BJ (cell line): Measurements from ENCODE around the gene DIP2B. TPM values are rescaled to one million over a fixed set of nuclear protein-coding genes. Genes with fewer than 3 reads are reported as not detected.

Source experiments
- CTCF ChIA-PET: fragments of 350-600 bp; formaldehyde crosslinking; extraction: SDS; loops from one replicate; lab custom pipeline; 2021; ENCODE audit warnings: antibody characterized with exemption, inconsistent platforms; lab: Yijun Ruan, JAX
- POLR2A ChIA-PET: fragments of 300-600 bp; sonication (Branson Sonifier 250); formaldehyde crosslinking; extraction: SDS; loops from one replicate; lab custom pipeline; 2021; ENCODE audit warnings: antibody characterized with exemption; lab: Charles Lee
- DNase-seq: peaks from one replicate; pipeline ENCODE4 v3.0.0-alpha.2; 2011; ENCODE audit warnings: low read depth
- H3K27me3 ChIP-seq: 2 replicates; pipeline ENCODE4 v1.6.0; 2011; ENCODE audit warnings: low read length; ENCODE audit not compliant: control insufficient read depth, insufficient read depth
- H3K36me3 ChIP-seq: 2 replicates; pipeline ENCODE4 v1.5.1; 2011; ENCODE audit warnings: low read length; ENCODE audit not compliant: control insufficient read depth, insufficient read depth
- H3K4me3 ChIP-seq: 2 replicates; pipeline ENCODE4 v1.5.1; 2011; ENCODE audit warnings: low read depth, mild to moderate bottlenecking, control low read depth, low read length
- polyA plus RNA-seq: library from polyadenylated mRNA; depleted of rRNA; stranded (reverse); fragments of >200 nt; gene quantifications from 2 replicates; pipeline ENCODE4 v1.2.3, GENCODE V29; 2011
- TF ChIP-seq, protein P1 (sequence below): IDR thresholded peaks from 2 replicates; pipeline ENCODE4 v1.5.1; 2011; ENCODE audit warnings: low read depth, mild to moderate bottlenecking, control low read depth, inconsistent platforms, low read length, moderate library complexity; ENCODE audit not compliant: insufficient read depth

The DIP2B gene
- polyA plus RNA-seq, 1 experiment: 13.2 TPM

DNA sequence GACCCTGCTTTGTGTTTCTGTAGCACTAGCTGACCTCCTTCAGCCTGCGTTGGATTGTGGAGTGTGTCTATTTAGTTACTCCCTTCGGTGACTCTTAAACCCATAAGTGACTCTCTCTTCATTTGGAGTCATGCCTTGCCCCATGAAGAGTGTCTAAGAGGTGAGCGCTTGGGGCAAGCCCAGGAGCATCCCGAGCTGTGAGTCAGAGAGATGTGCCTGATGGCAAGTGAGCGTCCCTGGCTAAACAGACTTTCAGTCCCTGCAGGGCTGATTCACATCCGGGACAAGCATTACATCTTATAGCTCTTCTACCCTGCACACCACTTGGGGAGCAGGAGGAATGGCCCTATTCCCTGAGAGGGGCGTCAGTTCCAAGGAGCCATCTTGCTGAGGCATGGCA is 234.8 kb downstream of the DIP2B start:
- CTCF ChIA-PET: no interaction called here
- TF ChIP-seq, protein P1, sequence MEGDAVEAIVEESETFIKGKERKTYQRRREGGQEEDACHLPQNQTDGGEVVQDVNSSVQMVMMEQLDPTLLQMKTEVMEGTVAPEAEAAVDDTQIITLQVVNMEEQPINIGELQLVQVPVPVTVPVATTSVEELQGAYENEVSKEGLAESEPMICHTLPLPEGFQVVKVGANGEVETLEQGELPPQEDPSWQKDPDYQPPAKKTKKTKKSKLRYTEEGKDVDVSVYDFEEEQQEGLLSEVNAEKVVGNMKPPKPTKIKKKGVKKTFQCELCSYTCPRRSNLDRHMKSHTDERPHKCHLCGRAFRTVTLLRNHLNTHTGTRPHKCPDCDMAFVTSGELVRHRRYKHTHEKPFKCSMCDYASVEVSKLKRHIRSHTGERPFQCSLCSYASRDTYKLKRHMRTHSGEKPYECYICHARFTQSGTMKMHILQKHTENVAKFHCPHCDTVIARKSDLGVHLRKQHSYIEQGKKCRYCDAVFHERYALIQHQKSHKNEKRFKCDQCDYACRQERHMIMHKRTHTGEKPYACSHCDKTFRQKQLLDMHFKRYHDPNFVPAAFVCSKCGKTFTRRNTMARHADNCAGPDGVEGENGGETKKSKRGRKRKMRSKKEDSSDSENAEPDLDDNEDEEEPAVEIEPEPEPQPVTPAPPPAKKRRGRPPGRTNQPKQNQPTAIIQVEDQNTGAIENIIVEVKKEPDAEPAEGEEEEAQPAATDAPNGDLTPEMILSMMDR: no peak
- POLR2A ChIA-PET: interaction anchor here (0.6 kb wide), 1 partner anchor 840 kb away, joined by 3 read pairs; no protein-coding TSS in a partner anchor

DNA sequence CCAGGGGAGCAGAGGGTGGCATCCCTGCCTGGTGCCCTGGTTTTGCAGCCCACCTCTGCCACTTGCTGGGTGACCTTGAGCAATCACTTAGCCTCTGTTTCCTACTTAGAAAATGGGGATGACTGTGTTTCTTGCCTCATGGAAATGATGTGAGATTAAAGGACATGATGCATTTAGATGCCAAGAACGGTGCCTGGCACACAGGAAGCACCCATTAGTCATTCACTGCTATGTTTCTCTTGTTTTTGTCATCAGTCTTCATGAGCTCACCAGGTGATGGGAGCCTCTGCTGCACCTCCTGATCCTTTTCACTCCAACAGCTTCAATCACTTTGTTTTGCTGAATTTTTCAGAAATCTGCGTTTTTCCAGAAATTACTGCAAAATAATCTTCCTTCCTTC is 235.5 kb downstream of the DIP2B start:
- Histone ChIP-seq H3K27me3 (no peaks in the 10 kb centered on the region), H3K36me3 (peaks cover 20% of the 10 kb centered on the region), H3K4me3 (no peak overlapping the region)
- TF ChIP-seq, protein P1: no peak
- CTCF ChIA-PET: interaction anchor here (1.1 kb wide), 1 partner anchor 25 kb away, joined by 3 read pairs; no protein-coding TSS in a partner anchor
- no peak for DNase-seq
- POLR2A ChIA-PET: no interaction called here

More for the DNA sequence above, 234.8 kb downstream of the DIP2B start:
- H3K4me3 ChIP-seq: no peak overlapping the region
- no peak for DNase-seq
- H3K36me3 ChIP-seq: peaks cover 18% of the 10 kb centered on the region
- H3K27me3 ChIP-seq: no peaks in the 10 kb centered on the region

DNA sequence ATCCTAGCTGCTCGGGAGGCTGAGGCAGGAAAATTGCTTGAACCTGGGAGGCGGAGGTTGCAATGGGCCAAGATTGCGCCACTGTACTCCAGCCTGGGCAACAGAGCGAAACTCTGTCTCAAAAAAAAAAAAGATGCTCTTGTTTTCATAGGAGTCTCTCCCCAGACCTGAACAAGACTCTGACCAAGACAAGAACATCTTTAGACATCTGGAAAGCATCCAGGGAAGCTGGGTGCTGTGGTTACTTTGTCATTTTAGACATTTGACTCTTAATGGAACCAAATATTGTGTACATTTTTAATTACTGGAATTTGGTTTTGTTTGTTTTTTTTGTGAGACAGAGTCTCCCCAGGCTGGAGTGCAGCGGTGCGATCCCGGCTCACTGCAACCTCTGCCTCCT is 238.0 kb downstream of the DIP2B start:
- Histone ChIP-seq H3K4me3 (no peak overlapping the region), H3K36me3 (peaks cover 15% of the 10 kb centered on the region), H3K27me3 (no peaks in the 10 kb centered on the region)
- CTCF ChIA-PET: interaction anchor here (1.3 kb wide), 1 partner anchor 10 kb away, joined by 3 read pairs; no protein-coding TSS in a partner anchor
- POLR2A ChIA-PET: no interaction called here
- DNase-seq: no peak
- TF ChIP-seq, protein P1: no peak

DNA sequence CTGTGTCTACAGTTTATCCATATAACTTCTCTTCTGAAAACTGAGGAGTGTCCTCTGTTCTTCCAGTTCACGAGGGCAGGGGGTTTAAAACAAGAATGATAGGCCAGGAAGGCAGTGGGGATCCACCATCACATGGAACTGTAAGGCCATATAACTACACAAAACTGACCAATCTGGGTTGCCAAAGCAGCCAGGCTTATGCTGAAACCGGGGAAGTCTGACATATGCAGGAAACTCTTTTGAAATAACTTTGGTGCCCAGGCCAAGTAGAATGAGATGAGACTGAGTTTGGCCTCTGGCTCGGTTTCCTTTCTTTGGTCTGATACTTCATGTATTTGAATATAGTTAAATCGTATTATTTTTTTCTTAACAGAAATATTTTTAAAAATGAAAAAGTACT is 241.1 kb downstream of the DIP2B start:
- H3K36me3 ChIP-seq: peaks cover 6% of the 10 kb centered on the region
- POLR2A ChIA-PET: no interaction called here
- TF ChIP-seq, protein P1: no peak
- CTCF ChIA-PET: interaction anchor here (1.0 kb wide), 1 partner anchor 241 kb away, joined by 4 read pairs; the partner anchor contains the start of gene DIP2B
- DNase-seq: no peak
- H3K27me3 ChIP-seq: no peaks in the 10 kb centered on the region
- no peak overlapping the region for H3K4me3 ChIP-seq

DNA sequence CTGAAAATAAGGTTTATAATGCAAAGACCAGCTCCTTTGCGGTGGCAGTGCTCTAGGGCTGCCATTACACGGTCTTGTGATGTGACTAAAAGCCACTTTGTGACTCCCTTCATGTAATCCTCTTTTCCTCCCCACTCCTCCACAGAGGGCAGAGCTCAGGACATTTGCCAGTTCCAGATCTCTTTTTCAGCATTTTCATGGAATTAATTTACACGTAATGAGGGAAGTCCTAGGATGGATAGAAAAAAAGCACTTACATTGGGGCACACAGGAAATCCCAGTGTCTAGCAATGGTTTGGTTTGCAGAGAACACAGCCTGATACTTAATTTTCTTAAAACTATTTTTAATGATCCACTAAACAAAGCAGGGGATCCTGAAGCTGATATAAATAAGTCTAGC is 241.6 kb downstream of the DIP2B start:
- DNase-seq: no peak
- POLR2A ChIA-PET: no interaction called here

More for the DNA sequence above, 241.6 kb downstream of the DIP2B start:
- Histone ChIP-seq H3K27me3 (no peaks in the 10 kb centered on the region), H3K4me3 (no peak overlapping the region), H3K36me3 (peaks cover 6% of the 10 kb centered on the region)
- CTCF ChIA-PET: interaction anchor here (0.8 to 1.0 kb wide), 2 partner anchors 18 to 242 kb away, joined by 3 to 4 read pairs; partner anchors contain the start of gene DIP2B
- TF ChIP-seq, protein P1: no peak
